Central memory CD4-positive, alpha-beta T cell (primary cell): ENCODE data around the gene MAFF.
A peak's percentile ranks its signal among the peaks of the same experiment; 100 is the strongest.
"Not testable (repeated sequence)": the region's sequence is repeated elsewhere in the genome, so short reads cannot be mapped to it uniquely, and the experiment has no call there.

Experiments
- DNase-seq: peaks from one replicate; pipeline ENCODE4 v3.0.0; 2022

MAFF gene

DNA sequence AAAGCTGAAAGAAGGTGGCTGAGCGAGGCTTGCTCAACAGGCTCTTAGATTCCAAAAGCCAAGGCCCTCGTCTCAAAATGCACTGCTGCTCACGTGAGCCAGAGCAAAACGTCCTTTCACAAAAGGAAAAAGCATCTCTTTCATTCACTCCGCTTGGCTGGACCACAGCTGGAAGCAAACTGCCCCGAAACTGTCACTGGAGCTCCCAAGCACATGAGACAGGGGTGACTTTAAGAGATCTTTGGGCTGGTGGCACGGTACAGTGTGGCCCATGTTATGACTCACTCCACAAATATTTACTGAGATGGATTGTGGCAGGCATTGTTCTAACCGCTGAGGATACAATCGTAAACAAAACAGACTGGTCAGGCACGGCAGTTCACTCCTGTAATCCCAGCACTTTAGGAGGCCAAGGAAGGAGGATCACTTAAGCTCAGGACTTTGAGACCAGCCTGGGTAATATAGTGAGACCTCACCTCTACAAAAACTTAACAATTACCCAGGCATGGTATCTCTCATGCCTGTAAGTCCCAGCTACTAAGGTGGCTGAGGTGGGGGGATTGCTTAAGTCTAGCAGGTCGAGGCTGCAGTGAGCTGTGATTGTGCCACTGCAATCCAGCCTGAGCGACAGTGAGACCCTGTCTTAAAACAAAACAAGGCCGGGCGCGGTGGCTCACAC is 23.7 kb upstream of the MAFF start:
- no peak for DNase-seq

DNA sequence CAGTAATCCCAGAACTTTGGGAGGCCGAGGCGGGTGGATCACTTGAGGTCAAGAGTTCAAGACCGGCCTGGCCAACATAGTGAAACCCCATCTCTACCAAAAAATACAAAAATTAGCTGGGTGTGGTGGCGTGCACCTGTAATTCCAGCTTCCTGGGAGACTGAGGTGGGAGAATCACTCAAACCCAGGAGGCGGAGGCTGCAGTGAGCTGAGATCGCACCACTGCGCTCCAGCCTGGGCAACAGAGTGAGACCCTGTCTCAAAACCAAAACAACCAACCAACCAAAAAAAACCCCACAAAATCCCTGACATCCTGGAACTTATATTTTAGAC is 23.2 kb upstream of the MAFF start:
- not testable (repeated sequence) for DNase-seq

GRCh38 chr22:38180841-38181452 is 20.8 kb upstream of the MAFF start:
- peak; percentile 55 for DNase-seq

DNA sequence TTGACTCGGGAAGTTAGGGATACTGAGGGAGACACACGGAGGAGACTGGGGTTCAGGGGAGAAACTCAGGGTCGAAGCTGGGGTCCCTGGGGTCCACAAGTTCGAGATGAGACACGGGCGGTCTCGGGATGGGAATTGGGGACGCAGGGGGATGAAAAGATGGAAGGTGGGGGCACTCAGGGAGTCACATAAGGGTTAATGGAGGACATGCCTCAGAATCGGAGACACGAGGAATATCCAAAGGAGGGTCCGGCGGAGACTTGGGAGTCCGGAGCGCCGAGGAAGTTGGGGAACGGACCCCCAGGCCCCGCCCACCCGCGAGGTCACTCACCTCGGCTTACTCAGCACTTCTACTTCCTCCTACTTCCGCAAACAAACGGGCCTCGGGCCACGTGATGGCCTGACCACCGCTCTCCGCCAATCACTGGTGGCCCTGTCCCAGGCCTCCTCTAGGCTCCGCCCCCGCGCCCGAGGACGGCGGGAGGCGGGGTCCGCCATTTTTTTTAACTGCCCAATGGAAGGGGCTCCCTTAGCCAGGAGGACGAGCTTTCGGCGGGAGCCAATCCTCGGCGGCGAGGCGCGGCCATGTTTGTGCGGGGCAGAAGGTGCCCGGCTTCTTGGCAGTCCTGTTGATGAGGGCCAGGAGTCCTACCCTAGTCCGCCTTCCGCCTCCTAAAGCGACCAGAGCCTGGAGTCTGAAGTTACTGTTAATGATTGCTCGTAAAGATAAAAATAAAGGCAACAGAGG is 20.2 kb upstream of the MAFF start, which contains the start of gene PLA2G6:
Gene PLA2G6 (minus strand): TSS at position 378 of the 748 bp plus-strand sequence. CDS start 12,404 bp downstream, outside the sequence.
- DNase-seq: peak; percentile 92

DNA sequence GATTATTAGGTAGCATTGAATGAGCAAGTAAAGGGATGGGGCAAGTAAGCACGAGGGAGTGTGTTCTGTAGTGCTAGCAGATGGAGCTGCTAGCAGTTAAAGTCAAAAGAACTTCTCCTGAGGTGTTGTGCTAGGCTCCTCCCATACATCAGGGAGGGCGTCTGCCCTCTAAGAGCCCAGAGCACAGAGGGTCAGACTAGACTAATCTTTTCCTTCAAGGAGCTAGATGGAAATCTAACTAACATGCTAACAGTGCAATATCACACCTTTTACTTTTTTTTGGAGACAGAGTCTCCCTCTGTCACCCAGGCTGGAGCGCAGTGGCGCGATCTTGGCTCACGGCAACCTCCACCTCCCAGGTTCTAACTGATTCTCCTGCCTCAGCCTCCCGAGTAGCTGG is 17.0 kb upstream of the MAFF start:
- DNase-seq: no peak

- no peak for DNase-seq
Measured at GRCh38 chr22:38186429-38186828, 15.4 kb upstream of the MAFF start.

- DNase-seq: no peak
Measured at GRCh38 chr22:38187413-38188212, 14.2 kb upstream of the MAFF start.

DNA sequence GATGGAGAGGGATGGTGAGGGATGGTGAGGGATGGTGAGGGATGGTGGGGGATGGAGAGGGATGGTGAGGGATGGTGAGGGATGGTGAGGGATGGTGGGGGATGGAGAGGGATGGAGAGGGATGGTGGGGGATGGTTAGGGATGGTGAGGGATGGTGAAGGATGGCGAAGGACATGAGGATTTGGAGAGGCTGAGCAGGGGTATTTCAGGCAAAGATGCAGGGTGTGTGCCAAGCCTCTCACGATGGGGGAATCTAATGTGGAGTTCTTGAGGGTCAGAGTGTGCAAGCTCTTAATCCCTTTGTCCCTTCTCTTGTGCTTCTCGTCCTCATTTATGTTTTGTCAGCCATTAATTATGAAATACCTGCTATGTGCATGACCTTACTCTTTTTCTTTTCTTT is 12.7 kb upstream of the MAFF start:
- no peak for DNase-seq

- DNase-seq: no peak
Measured at GRCh38 chr22:38190581-38190980, 11.2 kb upstream of the MAFF start.

- no peak for DNase-seq
Measured at GRCh38 chr22:38191055-38191454, 10.7 kb upstream of the MAFF start.

GRCh38 chr22:38191731-38192474 is 9.9 kb upstream of the MAFF start:
- no peak for DNase-seq

DNA sequence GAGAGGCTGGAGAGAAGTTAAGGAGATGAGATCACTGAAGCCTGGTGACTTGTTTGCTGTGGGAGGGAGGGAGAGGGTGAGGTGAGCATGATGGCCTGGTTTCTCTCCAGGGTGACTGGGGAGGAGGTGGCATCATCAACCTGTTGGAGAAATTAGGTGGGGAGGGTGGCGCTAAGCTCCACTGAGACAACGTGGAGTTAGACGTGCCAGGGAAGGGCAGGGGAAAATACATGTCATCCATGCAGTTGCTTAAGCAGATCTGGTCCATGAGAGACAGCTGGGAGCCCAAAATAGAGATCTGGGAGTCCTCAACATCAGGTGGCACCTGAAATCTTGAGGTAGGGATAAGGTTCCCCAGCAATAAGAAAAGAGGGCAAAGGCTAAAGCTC is 9.3 kb upstream of the MAFF start:
- DNase-seq: no peak

DNA sequence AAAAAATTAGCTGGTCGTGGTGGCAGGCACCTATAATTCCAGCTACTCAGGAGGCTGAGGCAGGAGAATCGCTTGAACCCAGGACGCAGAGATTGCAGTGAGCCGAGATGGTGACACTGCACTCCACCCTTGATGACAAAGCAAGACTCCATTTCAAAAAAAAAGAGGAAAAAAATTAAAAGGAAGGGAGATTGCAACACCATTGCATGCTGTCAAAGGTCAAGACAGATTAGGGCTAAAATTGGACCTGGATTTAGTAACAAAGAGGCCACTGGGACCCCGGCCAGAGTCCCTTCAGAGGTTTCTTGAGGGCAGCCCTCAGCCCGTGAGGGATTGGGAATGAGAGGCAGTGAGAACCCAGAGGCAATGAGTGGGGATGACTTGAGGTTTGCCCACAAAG is 8.2 kb upstream of the MAFF start:
- no peak for DNase-seq

DNA sequence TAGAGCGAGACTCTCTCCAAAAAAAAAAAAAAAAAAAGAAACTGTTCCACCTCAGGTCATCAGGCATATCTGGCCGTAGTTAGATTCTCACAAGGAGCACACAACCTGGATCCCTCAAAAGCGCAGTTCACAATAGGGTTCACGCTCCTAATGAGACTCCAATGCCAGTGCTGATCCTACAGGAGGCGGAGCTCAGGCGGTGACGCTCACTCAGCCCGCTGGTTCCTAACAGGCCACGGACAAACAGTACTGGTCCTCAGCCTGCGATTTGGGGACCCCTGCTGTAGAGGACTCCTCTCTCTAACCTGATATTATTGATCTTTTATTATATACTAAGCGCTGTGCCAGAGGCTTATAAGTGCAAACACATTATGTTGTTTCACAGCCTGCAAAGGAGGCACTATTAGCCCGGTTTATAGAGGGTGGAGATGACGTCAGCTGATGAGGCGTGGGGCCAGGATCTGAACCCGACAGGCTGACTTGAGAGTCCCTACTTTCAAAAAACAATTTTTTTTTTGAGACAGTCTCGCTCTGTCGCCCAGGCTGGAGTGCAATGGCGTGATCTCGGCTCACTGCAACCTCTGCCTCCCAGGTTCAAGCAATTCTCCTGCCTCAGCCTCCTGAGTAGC is 4.9 kb upstream of the MAFF start:
- DNase-seq: no peak

GRCh38 chr22:38199826-38200559 is 1.8 kb upstream of the MAFF start:
- no peak for DNase-seq

- DNase-seq: no peak
Measured at GRCh38 chr22:38201371-38201710, 453 bp upstream of the MAFF start.

- peak; percentile 52 for DNase-seq
Measured at GRCh38 chr22:38202437-38203089, 769 bp downstream of the MAFF start.

DNA sequence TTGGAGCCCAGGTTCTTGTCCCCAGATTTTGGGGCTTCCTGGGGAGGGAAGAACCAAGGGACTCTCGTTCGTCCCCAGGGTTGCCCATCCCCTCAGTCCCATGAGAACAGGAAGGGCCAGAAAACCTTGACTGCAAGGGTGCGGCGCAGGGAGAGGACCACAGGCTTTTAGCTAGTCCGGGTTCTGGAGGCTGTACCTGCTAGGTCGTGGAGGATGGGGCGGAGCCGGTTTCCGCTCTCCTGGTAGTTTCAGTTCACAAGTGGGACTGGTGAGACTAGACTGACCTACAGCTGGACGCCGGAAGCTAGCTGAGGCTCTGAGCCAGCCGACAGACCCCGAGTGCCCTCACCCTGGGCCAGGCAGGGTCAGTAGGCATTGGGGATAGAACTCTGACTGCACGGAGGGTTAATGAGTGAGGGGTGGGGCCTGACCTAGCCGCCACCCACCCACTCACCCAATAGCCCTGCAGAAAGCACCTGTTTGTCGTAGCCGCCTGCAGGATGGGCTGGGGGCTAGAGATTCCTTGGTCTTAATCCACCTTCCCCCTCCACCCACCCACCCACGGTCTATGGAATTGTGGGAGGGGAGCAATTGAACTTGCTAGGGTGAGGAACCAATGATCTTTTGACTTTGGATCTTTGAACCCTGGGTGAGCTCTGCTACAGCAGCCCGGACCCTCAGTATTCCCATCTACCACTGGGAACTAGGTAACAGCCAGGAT is 1.5 kb downstream of the MAFF start:
- DNase-seq: peak; percentile 43

GRCh38 chr22:38203855-38204514 is 2.2 kb downstream of the MAFF start:
- no peak for DNase-seq

- no peak for DNase-seq
Measured at GRCh38 chr22:38204784-38205183, 3.0 kb downstream of the MAFF start.
